Measurements from ENCODE around the gene IL1R1.

- TF ChIP-seq POLR2A (IDR thresholded peaks at IDR 0.05) (no peak), EP300 (IDR thresholded peaks at IDR 0.05) (no peak)
- TF ChIP-seq, protein P1, sequence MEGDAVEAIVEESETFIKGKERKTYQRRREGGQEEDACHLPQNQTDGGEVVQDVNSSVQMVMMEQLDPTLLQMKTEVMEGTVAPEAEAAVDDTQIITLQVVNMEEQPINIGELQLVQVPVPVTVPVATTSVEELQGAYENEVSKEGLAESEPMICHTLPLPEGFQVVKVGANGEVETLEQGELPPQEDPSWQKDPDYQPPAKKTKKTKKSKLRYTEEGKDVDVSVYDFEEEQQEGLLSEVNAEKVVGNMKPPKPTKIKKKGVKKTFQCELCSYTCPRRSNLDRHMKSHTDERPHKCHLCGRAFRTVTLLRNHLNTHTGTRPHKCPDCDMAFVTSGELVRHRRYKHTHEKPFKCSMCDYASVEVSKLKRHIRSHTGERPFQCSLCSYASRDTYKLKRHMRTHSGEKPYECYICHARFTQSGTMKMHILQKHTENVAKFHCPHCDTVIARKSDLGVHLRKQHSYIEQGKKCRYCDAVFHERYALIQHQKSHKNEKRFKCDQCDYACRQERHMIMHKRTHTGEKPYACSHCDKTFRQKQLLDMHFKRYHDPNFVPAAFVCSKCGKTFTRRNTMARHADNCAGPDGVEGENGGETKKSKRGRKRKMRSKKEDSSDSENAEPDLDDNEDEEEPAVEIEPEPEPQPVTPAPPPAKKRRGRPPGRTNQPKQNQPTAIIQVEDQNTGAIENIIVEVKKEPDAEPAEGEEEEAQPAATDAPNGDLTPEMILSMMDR (IDR thresholded peaks at IDR 0.05): no peak
Measured at GRCh38 chr2:102154364-102154763, 11.8 kb downstream of the IL1R1 start.
